RPMI8226 (cell line): Measurements from ENCODE around the gene PLA2R1.

Experiments
- DNase-seq: peaks from one replicate; pipeline ENCODE4 v3.0.0-alpha.2; 2015

Gene PLA2R1

GRCh38 chr2:159891917-159892730 is 170.3 kb downstream of the PLA2R1 start:
- DNase-seq = no peak

GRCh38 chr2:159891267-159891588 is 171.2 kb downstream of the PLA2R1 start:
- no peak for DNase-seq

GRCh38 chr2:159890551-159891266 is 171.7 kb downstream of the PLA2R1 start:
- no peak for DNase-seq

GRCh38 chr2:159882130-159882745 is 180.2 kb downstream of the PLA2R1 start:
- no peak for DNase-seq
